ENCODE measurements around the gene PFKFB3. TPM values are rescaled to one million over a fixed set of nuclear protein-coding genes. Genes with fewer than 3 reads are reported as not detected.
A peak's percentile ranks its signal among the peaks of the same experiment; 100 is the strongest.

Gene PFKFB3
- total and polyA plus RNA-seq, 2 of the 4 experiments (the other 2 are of a cell fraction) = 34.1 to 45.5 TPM

- no peak overlapping the region for H3K4me2 ChIP-seq (ENCODE audit: low read depth, low read length)
- H3K23ac ChIP-seq (ENCODE audit: low read depth, low read length) = no peak overlapping the region
- ChIA-PET POLR2A (ENCODE audit: unreplicated experiment) (no interaction called here), CTCF (no interaction called here)
- dilution Hi-C loops (cut with HindIII; ENCODE audit: low sequenced_read_pairs, unreplicated experiment) = no loop called here
- H2AFZ ChIP-seq (replicated peaks; ENCODE audit: low read length, poor library complexity) = no peak overlapping the region
- TF ChIP-seq ELK1 (IDR thresholded peaks at IDR 0.05; ENCODE audit: borderline replicate concordance, low read depth, low read length) (no peak), SMC3 (IDR thresholded peaks at IDR 0.05; ENCODE audit: low read depth, low read length) (no peak)
- H4K91ac ChIP-seq (ENCODE audit: insufficient read depth, low read depth, low read length) = no peak overlapping the region
- no TSS peak for BruUV-seq (replicated peaks)
- H3K18ac ChIP-seq (ENCODE audit: low read depth, low read length) = no peak overlapping the region
- DNase-seq (no peak), ATAC-seq (ENCODE audit: low read depth) (no peak)
- H4K5ac ChIP-seq (ENCODE audit: low read depth, low read length) = no peak overlapping the region
- peak overlapping the region; percentile 14 for H2AK5ac ChIP-seq (ENCODE audit: low read depth, low read length)
- no peaks in the 10 kb centered on the region for H3K36me3 ChIP-seq (ENCODE audit: control insufficient read depth, insufficient read depth, low read length)
- intact Hi-C loops (cut with micrococcal nuclease) = no loop called here
- no peak overlapping the region for H3K4me3 ChIP-seq (ENCODE audit: insufficient read depth, low read depth, low read length)
- peaks cover 7% of the 10 kb centered on the region for H3K4me1 ChIP-seq (ENCODE audit: control insufficient read depth, insufficient read depth, low read length)
- H3K9ac ChIP-seq (ENCODE audit: low read depth, low read length) = no peak overlapping the region
- no peaks in the 10 kb centered on the region for H4K20me1 ChIP-seq (ENCODE audit: insufficient read depth, low read length)
- no peaks in the 10 kb centered on the region for H3K9me3 ChIP-seq (ENCODE audit: control insufficient read depth, insufficient read depth, low read length)
- H2BK5ac ChIP-seq (ENCODE audit: low read depth, low read length, poor library complexity, severe bottlenecking) = no peak overlapping the region
- no peak overlapping the region for H2AK9ac ChIP-seq (replicated peaks; ENCODE audit: low read depth, low read length, poor library complexity)
- WGBS, 2 experiments (ENCODE audit: extremely low coverage in 2 of 2, insufficient read length in 1 of 2) = 96% methylated on average over 4 of the region's 10 CpGs; no CpG with 5 or more reads in 1 of the 2 experiments
- no peaks in the 10 kb centered on the region for H3K27me3 ChIP-seq (ENCODE audit: control insufficient read depth, insufficient read depth, low read length)
- no peak overlapping the region for H2BK120ac ChIP-seq (ENCODE audit: low read depth, low read length)
- in situ Hi-C loops (cut with MboI; ENCODE audit: low sequenced_read_pairs) = no loop called here
- no peak overlapping the region for H2BK20ac ChIP-seq (ENCODE audit: low read depth, low read length)
- 0 out of 4 replicates have a peak, but pooled peaks cover 0 to 8% of the 10 kb centered on the region in 2 experiments for H3K79me1 ChIP-seq (ENCODE audit: low read depth in 1 of 2, low read length in 2 of 2)
- H4K8ac ChIP-seq (ENCODE audit: low read depth in 2 of 2, low read length in 2 of 2) = no peak overlapping the region
- H3K56ac ChIP-seq (ENCODE audit: extremely low read depth, insufficient read depth, low read length) = no peak overlapping the region
- no peak overlapping the region for H3K27ac ChIP-seq (ENCODE audit: insufficient read depth, low read length)
- peaks cover 21% of the 10 kb centered on the region for H3K9me1 ChIP-seq (ENCODE audit: insufficient read depth, low read length)
- no peak overlapping the region for H3K14ac ChIP-seq (replicated peaks; ENCODE audit: low read depth, low read length)
- no peak overlapping the region for H3K4ac ChIP-seq (ENCODE audit: low read depth, low read length)
- no peak overlapping the region for H2BK15ac ChIP-seq (ENCODE audit: low read depth, low read length)
Observed at GRCh38 chr10:6272126-6272525, 69.4 kb downstream of the PFKFB3 start.
